Fibroblast of lung (primary cell): ENCODE data around the gene CERK. TPM values are rescaled to one million over a fixed set of nuclear protein-coding genes. Genes with fewer than 3 reads are reported as not detected.

Experiments
- DNase-seq, 2 donors: peaks; one replicate each; pipeline versions ENCODE4 v3.0.0 to v3.0.0-alpha.2; 2010; ENCODE audit warnings: low read depth in 2 of 2
- H2AFZ ChIP-seq: 2 replicates; pipeline ENCODE4 v1.5.1; 2012; ENCODE audit warnings: low read length, control low read depth, inconsistent platforms
- H3K27ac ChIP-seq: 2 replicates; pipeline ENCODE4 v1.5.1; 2011; ENCODE audit warnings: low read length, control low read depth; ENCODE audit not compliant: insufficient read depth
- H3K27me3 ChIP-seq: 2 replicates; pipeline ENCODE4 v1.5.1; 2011; ENCODE audit warnings: mild to moderate bottlenecking, low read length; ENCODE audit not compliant: control insufficient read depth, insufficient read depth
- H3K36me3 ChIP-seq: 2 replicates; pipeline ENCODE4 v1.5.1; 2011; ENCODE audit warnings: low read length; ENCODE audit not compliant: control insufficient read depth, insufficient read depth
- H3K4me1 ChIP-seq: 2 replicates; pipeline ENCODE4 v1.5.1; 2011; ENCODE audit warnings: low read length; ENCODE audit not compliant: control insufficient read depth, insufficient read depth; ENCODE audit errors: extremely low read depth
- H3K4me2 ChIP-seq: 2 replicates; pipeline ENCODE4 v1.5.1; 2011; ENCODE audit warnings: low read length, control low read depth; ENCODE audit not compliant: insufficient read depth; ENCODE audit errors: extremely low read depth
- H3K4me3 ChIP-seq, 4 experiments: fragments of 200-600 bp in 1 of 4; sonication (generic) in 1 of 4; replicated peaks in 1 of 4; 2 replicates each; pipeline ENCODE4 v1.5.1; 2011 to 2016; ENCODE audit warnings: low read length in 4 of 4, low read depth in 3 of 4, mild to moderate bottlenecking in 3 of 4, control low read depth in 2 of 4, inconsistent platforms in 1 of 4, mixed read lengths in 1 of 4; ENCODE audit not compliant: insufficient read depth in 1 of 4; ENCODE audit errors: control extremely low read depth in 1 of 4
- H3K79me2 ChIP-seq: 2 replicates; pipeline ENCODE4 v1.5.1; 2012; ENCODE audit warnings: mild to moderate bottlenecking, low read length, inconsistent platforms; ENCODE audit not compliant: control insufficient read depth, insufficient read depth
- H3K9ac ChIP-seq: 2 replicates; pipeline ENCODE4 v1.5.1; 2011; ENCODE audit warnings: mild to moderate bottlenecking, low read length, control low read depth; ENCODE audit not compliant: insufficient read depth
- H3K9me3 ChIP-seq: 2 replicates; pipeline ENCODE4 v1.5.1; 2012; ENCODE audit warnings: low read depth, low read length; ENCODE audit not compliant: control insufficient read depth, insufficient read depth
- H4K20me1 ChIP-seq: 2 replicates; pipeline ENCODE4 v1.5.1; 2011; ENCODE audit warnings: low read length; ENCODE audit not compliant: control insufficient read depth, insufficient read depth; ENCODE audit errors: extremely low read depth
- EZH2 ChIP-seq: IDR thresholded peaks from 2 replicates; pipeline ENCODE4 v1.5.1; 2012; ENCODE audit warnings: low read length, control low read depth, mild to moderate bottlenecking; ENCODE audit errors: missing control alignments
- polyA plus RNA-seq, 2 donors: library from polyadenylated mRNA; depleted of rRNA in 1 of 2; stranded (reverse) in 1 of 2; unstranded in 1 of 2; fragments of >200 nt; gene quantifications; 2 replicates each; pipeline ENCODE4 v1.2.1, GENCODE V29; 2011 to 2012; ENCODE audit warnings: missing spikeins in 1 of 2
- total RNA-seq: library from RNA; depleted of rRNA; stranded (reverse); fragments of >200 nt; gene quantifications from 2 replicates; pipeline ENCODE4 v1.2.1, GENCODE V29; 2014
- TF ChIP-seq, protein P1 (sequence below), 2 donors: IDR thresholded peaks in 1 of 2; conservative IDR thresholded peaks in 1 of 2; 1 replicate in 1 of 2; 2 replicates in 1 of 2; pipeline ENCODE4 v1.5.1; 2011 to 2012; ENCODE audit warnings: low read length in 2 of 2, control low read depth in 1 of 2, inconsistent platforms in 1 of 2, low read depth in 1 of 2, mild to moderate bottlenecking in 1 of 2

The CERK gene
- total and polyA plus RNA-seq, 2 donors (not counting 1 experiment from before 2014, with no cell fraction given) = 19.5 to 24.9 TPM

DNA sequence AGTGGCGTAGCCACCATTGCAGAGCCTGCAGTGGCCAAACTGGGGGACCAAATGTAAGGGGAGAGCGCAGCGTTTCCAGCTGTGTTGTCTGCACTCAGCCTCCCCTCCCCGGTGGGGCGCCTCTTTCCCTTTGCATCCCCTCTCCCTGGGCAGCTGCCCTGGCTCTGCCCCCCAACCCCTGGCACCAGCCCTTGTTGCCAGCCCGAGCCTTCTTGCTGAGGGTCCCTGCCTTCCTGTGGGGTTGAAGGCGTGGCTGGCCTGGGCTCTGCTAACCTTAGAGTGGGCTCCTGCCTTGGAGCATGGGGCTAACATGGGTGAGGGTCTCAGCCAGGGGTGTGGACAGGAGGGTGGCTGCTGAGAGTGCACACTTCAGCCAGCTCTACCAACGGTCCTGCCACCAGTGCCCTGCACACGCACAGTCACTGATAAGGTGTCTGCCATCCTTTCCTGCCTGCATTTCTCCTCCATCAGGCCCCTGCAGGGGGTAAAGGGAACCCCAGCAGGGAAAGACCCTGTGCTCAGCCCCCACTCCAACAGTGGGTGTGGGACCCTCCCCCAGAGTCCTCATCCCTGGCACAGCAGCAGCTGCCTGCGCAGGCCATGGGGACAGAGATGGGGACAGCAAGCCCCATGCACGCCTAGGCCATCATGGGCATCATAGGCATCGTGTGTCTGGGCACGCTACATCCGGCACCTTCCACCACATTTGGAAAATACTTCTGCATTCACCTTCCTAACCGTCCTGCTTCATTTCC is 43.5 kb downstream of the CERK start:
- Histone ChIP-seq H3K9ac (no peak overlapping the region), H3K27me3 (no peaks in the 10 kb centered on the region), H3K9me3 (no peaks in the 10 kb centered on the region), H3K36me3 (peaks cover 28% of the 10 kb centered on the region), H3K4me2 (no peak overlapping the region), H3K4me1 (no peaks in the 10 kb centered on the region), H2AFZ (no peak overlapping the region), H3K27ac (no peak overlapping the region), H4K20me1 (no peaks in the 10 kb centered on the region), H3K79me2 (no peaks in the 10 kb centered on the region), H3K4me3 (no peak overlapping the region)
- no peak for TF ChIP-seq EZH2
- TF ChIP-seq, protein P1, sequence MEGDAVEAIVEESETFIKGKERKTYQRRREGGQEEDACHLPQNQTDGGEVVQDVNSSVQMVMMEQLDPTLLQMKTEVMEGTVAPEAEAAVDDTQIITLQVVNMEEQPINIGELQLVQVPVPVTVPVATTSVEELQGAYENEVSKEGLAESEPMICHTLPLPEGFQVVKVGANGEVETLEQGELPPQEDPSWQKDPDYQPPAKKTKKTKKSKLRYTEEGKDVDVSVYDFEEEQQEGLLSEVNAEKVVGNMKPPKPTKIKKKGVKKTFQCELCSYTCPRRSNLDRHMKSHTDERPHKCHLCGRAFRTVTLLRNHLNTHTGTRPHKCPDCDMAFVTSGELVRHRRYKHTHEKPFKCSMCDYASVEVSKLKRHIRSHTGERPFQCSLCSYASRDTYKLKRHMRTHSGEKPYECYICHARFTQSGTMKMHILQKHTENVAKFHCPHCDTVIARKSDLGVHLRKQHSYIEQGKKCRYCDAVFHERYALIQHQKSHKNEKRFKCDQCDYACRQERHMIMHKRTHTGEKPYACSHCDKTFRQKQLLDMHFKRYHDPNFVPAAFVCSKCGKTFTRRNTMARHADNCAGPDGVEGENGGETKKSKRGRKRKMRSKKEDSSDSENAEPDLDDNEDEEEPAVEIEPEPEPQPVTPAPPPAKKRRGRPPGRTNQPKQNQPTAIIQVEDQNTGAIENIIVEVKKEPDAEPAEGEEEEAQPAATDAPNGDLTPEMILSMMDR (conservative IDR thresholded peaks at IDR 0.05 in 1 of 2, IDR thresholded peaks at IDR 0.05 in 1 of 2; ENCODE audit: low read depth in 1 of 2, low read length in 2 of 2) = no peak
- no peak for DNase-seq

DNA sequence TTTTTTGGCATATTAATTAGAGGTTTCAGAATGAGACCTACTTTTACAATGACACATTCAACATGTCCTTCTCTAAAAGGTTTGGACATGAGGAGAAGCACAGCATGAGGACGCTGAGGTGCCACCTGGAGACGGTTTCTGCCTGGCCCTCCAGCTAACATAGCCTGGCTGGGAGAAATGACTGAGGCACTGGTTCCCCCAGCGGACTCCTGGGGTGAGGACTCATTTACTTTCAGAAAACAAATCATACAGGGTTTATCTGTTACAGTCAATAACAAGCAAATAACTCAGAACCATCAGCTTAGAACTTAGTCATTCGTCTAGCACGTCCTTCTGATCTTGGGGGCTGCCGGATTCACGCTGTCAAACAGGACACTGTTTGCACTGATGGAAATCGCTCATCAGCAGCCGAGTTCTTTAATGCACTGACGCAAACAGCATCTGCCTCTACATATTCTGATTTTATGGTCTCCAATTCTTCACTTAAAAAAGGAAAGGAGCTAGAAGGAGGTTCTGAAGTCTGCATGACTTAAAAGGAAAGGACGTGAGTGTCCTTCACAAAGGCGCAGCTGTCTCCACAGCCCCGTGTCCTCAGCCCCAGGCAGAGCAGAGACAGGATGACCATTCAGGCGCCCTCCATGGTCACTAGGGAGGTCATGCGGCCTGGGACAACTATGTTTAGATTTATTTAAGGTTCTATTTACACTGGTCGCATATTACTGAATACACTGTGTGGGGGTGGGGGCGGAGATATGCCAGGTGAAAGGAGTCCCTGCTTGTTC is 44.2 kb downstream of the CERK start:
- Histone ChIP-seq H3K4me2 (no peak overlapping the region), H4K20me1 (no peaks in the 10 kb centered on the region), H3K4me3 (no peak overlapping the region), H3K9ac (no peak overlapping the region), H3K27me3 (no peaks in the 10 kb centered on the region), H3K27ac (no peak overlapping the region), H3K36me3 (peaks cover 24% of the 10 kb centered on the region), H2AFZ (no peak overlapping the region), H3K79me2 (no peaks in the 10 kb centered on the region), H3K4me1 (no peaks in the 10 kb centered on the region), H3K9me3 (no peaks in the 10 kb centered on the region)
- DNase-seq = no peak
- TF ChIP-seq EZH2 = no peak
- TF ChIP-seq, protein P1 (conservative IDR thresholded peaks at IDR 0.05 in 1 of 2, IDR thresholded peaks at IDR 0.05 in 1 of 2; ENCODE audit: low read depth in 1 of 2, low read length in 2 of 2) = no peak

DNA sequence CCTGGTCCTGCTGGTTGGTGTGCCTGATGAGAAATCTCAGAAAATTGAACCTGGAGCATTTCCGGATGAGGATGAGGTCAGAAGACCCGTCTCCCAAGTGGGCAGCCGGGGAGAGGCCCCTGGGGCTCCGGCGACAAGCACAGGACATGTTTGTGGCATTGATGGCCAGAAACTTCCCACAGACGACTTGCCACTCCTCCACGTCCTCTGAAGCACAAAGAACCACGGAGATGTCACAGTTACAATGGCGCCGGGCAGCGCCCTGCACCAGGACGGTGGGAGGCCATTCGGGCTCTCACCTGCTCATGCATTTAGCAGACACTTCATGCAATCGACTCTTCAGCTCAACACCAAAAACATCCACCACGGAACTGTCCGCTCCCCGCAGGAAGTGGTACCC is 46.5 kb downstream of the CERK start:
- TF ChIP-seq, protein P1 (conservative IDR thresholded peaks at IDR 0.05 in 1 of 2, IDR thresholded peaks at IDR 0.05 in 1 of 2; ENCODE audit: low read depth in 1 of 2, low read length in 2 of 2) = no peak
- TF ChIP-seq EZH2 = no peak
- Histone ChIP-seq H2AFZ (no peak overlapping the region), H3K36me3 (peaks cover 20% of the 10 kb centered on the region), H3K4me2 (no peak overlapping the region), H3K9me3 (no peaks in the 10 kb centered on the region), H3K27ac (no peak overlapping the region), H3K79me2 (no peaks in the 10 kb centered on the region), H3K9ac (no peak overlapping the region), H3K4me3 (no peak overlapping the region), H3K4me1 (no peaks in the 10 kb centered on the region), H3K27me3 (no peaks in the 10 kb centered on the region), H4K20me1 (no peaks in the 10 kb centered on the region)
- DNase-seq = no peak
